ENCODE results near the gene EPB41L1.

EPB41L1 gene

DNA sequence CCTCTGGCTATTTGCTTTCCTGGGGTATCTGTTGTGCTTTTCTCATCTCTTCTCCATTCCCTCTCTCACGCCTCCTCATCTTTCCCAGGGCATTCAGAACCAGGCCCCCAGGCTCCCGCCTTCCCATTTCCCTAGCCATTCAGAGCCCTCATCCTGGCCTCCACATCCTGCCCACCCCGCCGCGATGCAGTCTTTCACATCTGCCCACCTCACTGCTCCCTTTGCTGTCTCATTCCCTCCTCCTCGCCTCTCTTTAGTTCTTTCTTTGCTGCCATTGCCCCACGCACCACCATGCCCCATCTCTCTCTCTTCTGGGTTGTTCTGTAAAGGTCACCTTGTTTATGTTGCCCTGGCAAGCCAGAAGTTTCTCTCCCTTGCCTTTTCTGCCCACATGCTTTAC, 71.1 kb downstream of the EPB41L1 start:
- no peak for TF ChIP-seq RAD21 (IDR thresholded peaks at IDR 0.05; ENCODE audit: low read depth)
- no peak for TF ChIP-seq NFIC (IDR thresholded peaks at IDR 0.05)
- TF ChIP-seq, protein P1, sequence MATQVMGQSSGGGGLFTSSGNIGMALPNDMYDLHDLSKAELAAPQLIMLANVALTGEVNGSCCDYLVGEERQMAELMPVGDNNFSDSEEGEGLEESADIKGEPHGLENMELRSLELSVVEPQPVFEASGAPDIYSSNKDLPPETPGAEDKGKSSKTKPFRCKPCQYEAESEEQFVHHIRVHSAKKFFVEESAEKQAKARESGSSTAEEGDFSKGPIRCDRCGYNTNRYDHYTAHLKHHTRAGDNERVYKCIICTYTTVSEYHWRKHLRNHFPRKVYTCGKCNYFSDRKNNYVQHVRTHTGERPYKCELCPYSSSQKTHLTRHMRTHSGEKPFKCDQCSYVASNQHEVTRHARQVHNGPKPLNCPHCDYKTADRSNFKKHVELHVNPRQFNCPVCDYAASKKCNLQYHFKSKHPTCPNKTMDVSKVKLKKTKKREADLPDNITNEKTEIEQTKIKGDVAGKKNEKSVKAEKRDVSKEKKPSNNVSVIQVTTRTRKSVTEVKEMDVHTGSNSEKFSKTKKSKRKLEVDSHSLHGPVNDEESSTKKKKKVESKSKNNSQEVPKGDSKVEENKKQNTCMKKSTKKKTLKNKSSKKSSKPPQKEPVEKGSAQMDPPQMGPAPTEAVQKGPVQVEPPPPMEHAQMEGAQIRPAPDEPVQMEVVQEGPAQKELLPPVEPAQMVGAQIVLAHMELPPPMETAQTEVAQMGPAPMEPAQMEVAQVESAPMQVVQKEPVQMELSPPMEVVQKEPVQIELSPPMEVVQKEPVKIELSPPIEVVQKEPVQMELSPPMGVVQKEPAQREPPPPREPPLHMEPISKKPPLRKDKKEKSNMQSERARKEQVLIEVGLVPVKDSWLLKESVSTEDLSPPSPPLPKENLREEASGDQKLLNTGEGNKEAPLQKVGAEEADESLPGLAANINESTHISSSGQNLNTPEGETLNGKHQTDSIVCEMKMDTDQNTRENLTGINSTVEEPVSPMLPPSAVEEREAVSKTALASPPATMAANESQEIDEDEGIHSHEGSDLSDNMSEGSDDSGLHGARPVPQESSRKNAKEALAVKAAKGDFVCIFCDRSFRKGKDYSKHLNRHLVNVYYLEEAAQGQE (IDR thresholded peaks at IDR 0.05; ENCODE audit: low read depth): no peak
- TF ChIP-seq CREB1 (IDR thresholded peaks at IDR 0.05; ENCODE audit: low read depth): no peak
- no peak for TF ChIP-seq CEBPB (IDR thresholded peaks at IDR 0.05)
- no peak for TF ChIP-seq YY1 (IDR thresholded peaks at IDR 0.05; ENCODE audit: low read depth)
- TF ChIP-seq EP300 (IDR thresholded peaks at IDR 0.05; ENCODE audit: borderline replicate concordance): no peak
- TF ChIP-seq, protein P2, sequence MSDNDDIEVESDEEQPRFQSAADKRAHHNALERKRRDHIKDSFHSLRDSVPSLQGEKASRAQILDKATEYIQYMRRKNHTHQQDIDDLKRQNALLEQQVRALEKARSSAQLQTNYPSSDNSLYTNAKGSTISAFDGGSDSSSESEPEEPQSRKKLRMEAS (IDR thresholded peaks at IDR 0.05): no peak
- TF ChIP-seq TEAD4 (IDR thresholded peaks at IDR 0.05): no peak
- no peak for TF ChIP-seq FOXM1 (IDR thresholded peaks at IDR 0.05; ENCODE audit: borderline replicate concordance, low read depth)
- TF ChIP-seq ZBTB7A (IDR thresholded peaks at IDR 0.05; ENCODE audit: low read depth): no peak
- no peak for TF ChIP-seq TCF12 (IDR thresholded peaks at IDR 0.05; ENCODE audit: low read depth)
- TF ChIP-seq TAF1 (IDR thresholded peaks at IDR 0.05; ENCODE audit: low read depth): no peak
- TF ChIP-seq, protein P3, sequence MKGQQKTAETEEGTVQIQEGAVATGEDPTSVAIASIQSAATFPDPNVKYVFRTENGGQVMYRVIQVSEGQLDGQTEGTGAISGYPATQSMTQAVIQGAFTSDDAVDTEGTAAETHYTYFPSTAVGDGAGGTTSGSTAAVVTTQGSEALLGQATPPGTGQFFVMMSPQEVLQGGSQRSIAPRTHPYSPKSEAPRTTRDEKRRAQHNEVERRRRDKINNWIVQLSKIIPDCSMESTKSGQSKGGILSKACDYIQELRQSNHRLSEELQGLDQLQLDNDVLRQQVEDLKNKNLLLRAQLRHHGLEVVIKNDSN (IDR thresholded peaks at IDR 0.05): no peak
- no peak for TF ChIP-seq EGR1 (IDR thresholded peaks at IDR 0.05)

DNA sequence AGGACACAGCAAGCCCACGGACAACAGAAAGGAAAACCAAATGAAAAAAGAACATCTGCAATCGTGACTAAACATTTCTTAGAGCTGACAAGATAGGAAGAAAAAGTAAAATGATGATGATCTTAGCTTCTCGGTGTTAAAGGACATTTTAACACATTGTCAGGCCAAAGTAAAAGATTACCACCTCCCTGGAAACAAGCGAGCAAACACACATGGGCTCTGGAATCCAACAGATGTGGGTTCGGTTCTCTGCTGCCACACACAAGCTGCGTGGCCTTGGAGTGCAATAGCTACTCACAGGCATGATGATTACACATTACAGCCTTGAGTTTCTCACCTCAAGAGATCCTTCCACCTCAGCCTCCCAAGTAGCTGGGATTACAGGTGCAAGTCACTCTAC, 74.2 kb downstream of the EPB41L1 start:
- TF ChIP-seq, protein P3 (IDR thresholded peaks at IDR 0.05): no peak
- TF ChIP-seq, protein P1 (IDR thresholded peaks at IDR 0.05; ENCODE audit: low read depth): no peak
- no peak for TF ChIP-seq TAF1 (IDR thresholded peaks at IDR 0.05; ENCODE audit: low read depth)
- no peak for TF ChIP-seq CEBPB (IDR thresholded peaks at IDR 0.05)
- no peak for TF ChIP-seq ZBTB7A (IDR thresholded peaks at IDR 0.05; ENCODE audit: low read depth)
- no peak for TF ChIP-seq FOXM1 (IDR thresholded peaks at IDR 0.05; ENCODE audit: borderline replicate concordance, low read depth)
- TF ChIP-seq CREB1 (IDR thresholded peaks at IDR 0.05; ENCODE audit: low read depth): no peak
- TF ChIP-seq EGR1 (IDR thresholded peaks at IDR 0.05): no peak
- TF ChIP-seq YY1 (IDR thresholded peaks at IDR 0.05; ENCODE audit: low read depth): no peak
- no peak for TF ChIP-seq EP300 (IDR thresholded peaks at IDR 0.05; ENCODE audit: borderline replicate concordance)
- TF ChIP-seq NFIC (IDR thresholded peaks at IDR 0.05): no peak
- TF ChIP-seq TEAD4 (IDR thresholded peaks at IDR 0.05): no peak

DNA sequence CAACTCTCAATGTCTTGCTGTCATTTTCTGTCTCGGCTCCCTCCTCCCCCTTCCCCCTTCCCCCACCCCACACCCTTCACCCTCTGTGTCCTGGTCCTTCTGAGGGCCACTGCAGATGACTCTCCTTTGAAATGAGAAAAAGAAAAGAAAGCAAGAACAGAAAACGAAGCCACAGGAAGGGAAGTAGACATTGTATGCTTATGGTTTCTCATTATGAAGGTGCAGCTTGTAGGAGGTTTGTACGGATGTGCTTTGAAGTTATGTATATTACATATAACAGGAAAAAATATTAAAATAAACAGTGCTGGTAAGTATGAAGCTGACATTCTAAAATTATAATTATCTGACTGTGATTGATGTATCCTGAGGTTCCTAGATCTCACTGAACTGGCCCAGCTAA, 75.5 kb downstream of the EPB41L1 start:
- TF ChIP-seq FOXM1 (IDR thresholded peaks at IDR 0.05; ENCODE audit: borderline replicate concordance, low read depth) (no peak), TCF12 (IDR thresholded peaks at IDR 0.05; ENCODE audit: low read depth) (no peak), EGR1 (IDR thresholded peaks at IDR 0.05) (no peak), NFIC (IDR thresholded peaks at IDR 0.05) (no peak), EP300 (IDR thresholded peaks at IDR 0.05; ENCODE audit: borderline replicate concordance) (no peak), ZBTB7A (IDR thresholded peaks at IDR 0.05; ENCODE audit: low read depth) (no peak)

DNA sequence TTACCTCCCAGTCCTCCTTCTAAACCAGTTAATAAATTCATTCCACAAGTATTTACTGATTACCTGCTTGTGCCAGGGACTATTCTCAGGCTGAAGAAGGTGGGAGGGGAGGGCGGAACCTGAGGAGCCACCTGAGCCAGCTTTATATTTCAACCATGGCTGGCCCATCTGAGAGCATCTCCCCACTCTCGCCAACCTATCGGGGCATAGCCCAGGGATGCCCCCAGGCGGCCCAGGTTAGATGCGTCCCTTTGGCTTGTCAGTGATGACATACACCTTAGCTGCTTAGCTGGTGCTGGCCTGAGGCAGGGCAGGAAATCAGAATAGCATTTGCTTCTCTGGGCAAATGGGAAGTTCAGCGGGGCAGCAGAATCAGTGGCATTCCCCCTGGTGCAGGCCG, 76.8 kb downstream of the EPB41L1 start:
- TF ChIP-seq ZBTB7A (IDR thresholded peaks at IDR 0.05; ENCODE audit: low read depth) (no peak), EP300 (IDR thresholded peaks at IDR 0.05; ENCODE audit: borderline replicate concordance) (no peak), TCF12 (IDR thresholded peaks at IDR 0.05; ENCODE audit: low read depth) (no peak), RAD21 (IDR thresholded peaks at IDR 0.05; ENCODE audit: low read depth) (no peak), NFIC (IDR thresholded peaks at IDR 0.05) (no peak)

DNA sequence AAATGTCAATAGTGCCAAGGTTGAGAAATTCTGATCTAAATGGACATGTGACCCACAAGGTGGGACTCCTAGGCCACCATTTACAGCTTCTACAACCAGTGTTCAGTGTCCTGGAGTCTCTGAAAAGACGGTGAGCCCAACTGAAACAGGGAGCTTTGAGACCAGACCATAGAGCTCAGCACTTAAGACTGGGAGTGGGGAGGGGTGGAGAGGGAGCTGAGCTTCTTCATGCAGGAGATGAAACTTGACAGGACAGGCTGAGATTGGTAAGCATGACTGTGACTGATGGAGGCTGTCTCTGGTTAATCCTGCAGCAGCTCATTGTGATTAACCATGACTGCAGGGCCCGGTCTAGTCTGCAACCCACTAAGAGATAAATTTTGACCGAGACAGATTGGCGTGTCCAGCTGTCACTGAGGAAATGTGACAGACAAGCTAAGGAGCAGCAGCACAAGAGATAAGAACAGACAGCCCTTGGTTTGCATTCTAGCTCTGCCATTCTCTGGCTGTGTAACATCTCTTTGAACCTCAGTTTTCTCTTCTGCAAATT, 80.3 kb downstream of the EPB41L1 start:
- TF ChIP-seq CREB1 (IDR thresholded peaks at IDR 0.05; ENCODE audit: low read depth): no peak
- TF ChIP-seq, protein P2 (IDR thresholded peaks at IDR 0.05): no peak

DNA sequence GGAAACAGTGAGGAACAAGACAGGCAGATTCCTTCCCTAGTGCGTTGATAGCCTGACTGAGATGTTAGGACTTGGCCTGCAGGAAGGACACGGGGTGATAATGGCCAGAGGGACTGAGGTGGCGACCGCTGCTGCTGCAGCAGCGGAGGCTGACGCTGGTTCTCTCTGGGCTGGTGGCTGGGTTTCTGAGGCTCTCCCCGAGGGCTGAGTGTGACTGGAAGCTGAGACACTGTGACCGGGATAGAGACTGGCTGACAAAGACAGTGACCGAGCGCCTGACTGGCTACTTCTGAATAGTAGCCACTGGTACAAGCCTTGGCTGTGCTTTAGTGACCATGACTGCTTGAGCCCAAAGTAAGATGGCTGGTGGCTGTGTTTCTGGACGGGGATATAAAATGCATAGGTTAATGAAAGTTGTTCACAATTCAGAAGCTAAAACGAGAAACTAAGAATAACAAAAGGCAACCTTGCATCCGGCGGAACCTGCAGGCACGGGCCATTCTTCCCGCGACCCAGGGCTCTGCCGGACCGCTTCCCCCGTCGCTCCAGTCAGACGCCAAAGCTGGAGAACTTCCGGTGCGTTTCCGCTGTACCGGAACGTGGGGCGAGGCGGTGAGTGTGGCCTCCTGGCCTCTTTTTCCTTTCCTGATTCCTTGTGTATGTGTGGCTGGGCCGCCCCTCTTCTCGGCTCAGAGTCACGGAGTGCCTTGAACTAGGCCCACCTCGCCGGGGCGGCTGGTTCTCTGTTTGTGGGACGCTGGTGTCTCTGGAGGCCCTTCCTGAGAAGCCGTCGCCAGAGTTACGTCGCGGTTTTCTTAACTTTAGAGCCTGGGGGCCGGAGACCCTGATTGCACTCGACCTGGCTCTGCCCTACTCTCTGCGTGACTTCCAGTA, 81.6 kb downstream of the EPB41L1 start, which contains the start of gene AAR2:
AAR2 (plus strand) TSS at position 587 of the 894 bp plus-strand sequence. CDS start 3,391 bp downstream, outside the sequence.
- TF ChIP-seq ZBTB7A (IDR thresholded peaks at IDR 0.05; ENCODE audit: low read depth): no peak
- TF ChIP-seq, protein P1 (IDR thresholded peaks at IDR 0.05; ENCODE audit: low read depth): no peak
- peak; percentile 78 for TF ChIP-seq TCF12 (IDR thresholded peaks at IDR 0.05; ENCODE audit: low read depth)
- TF ChIP-seq RAD21 (IDR thresholded peaks at IDR 0.05; ENCODE audit: low read depth): no peak; the same call in 1 of the 2 replicates
- 0 out of 2 replicates have a peak, but pooled peaks have one; percentile 27 for TF ChIP-seq CREB1 (IDR thresholded peaks at IDR 0.05; ENCODE audit: low read depth)
- peak; percentile 96 for TF ChIP-seq TAF1 (IDR thresholded peaks at IDR 0.05; ENCODE audit: low read depth)
- no peak for TF ChIP-seq FOXM1 (IDR thresholded peaks at IDR 0.05; ENCODE audit: borderline replicate concordance, low read depth)
- no peak for TF ChIP-seq CEBPB (IDR thresholded peaks at IDR 0.05)
- 0 out of 2 replicates have a peak, but pooled peaks have one; percentile 28 for TF ChIP-seq EP300 (IDR thresholded peaks at IDR 0.05; ENCODE audit: borderline replicate concordance)
- TF ChIP-seq, protein P3 (IDR thresholded peaks at IDR 0.05): peak; percentile 75
- TF ChIP-seq EGR1 (IDR thresholded peaks at IDR 0.05): peak; percentile 53; the same call in 1 of the 2 replicates
- TF ChIP-seq YY1 (IDR thresholded peaks at IDR 0.05; ENCODE audit: low read depth): peak; percentile 82
- no peak for TF ChIP-seq NFIC (IDR thresholded peaks at IDR 0.05)
- TF ChIP-seq TEAD4 (IDR thresholded peaks at IDR 0.05): no peak
- TF ChIP-seq, protein P2 (IDR thresholded peaks at IDR 0.05): peak; percentile 91

Measured in Ishikawa (cell line).